ENCODE measurements around the gene CIC.

CIC gene

GRCh38 chr19:42230571-42230970 lies 38.5 kb upstream of the CIC start:
- TF ChIP-seq EZH2 (optimal IDR thresholded peaks at IDR 0.05; ENCODE audit: low read depth, low read length) (no peak), EZH2phosphoT487 (IDR thresholded peaks at IDR 0.05; ENCODE audit: low read length) (no peak)
- TF ChIP-seq, protein P1, sequence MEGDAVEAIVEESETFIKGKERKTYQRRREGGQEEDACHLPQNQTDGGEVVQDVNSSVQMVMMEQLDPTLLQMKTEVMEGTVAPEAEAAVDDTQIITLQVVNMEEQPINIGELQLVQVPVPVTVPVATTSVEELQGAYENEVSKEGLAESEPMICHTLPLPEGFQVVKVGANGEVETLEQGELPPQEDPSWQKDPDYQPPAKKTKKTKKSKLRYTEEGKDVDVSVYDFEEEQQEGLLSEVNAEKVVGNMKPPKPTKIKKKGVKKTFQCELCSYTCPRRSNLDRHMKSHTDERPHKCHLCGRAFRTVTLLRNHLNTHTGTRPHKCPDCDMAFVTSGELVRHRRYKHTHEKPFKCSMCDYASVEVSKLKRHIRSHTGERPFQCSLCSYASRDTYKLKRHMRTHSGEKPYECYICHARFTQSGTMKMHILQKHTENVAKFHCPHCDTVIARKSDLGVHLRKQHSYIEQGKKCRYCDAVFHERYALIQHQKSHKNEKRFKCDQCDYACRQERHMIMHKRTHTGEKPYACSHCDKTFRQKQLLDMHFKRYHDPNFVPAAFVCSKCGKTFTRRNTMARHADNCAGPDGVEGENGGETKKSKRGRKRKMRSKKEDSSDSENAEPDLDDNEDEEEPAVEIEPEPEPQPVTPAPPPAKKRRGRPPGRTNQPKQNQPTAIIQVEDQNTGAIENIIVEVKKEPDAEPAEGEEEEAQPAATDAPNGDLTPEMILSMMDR (IDR thresholded peaks at IDR 0.05; ENCODE audit: low read length), result no peak
- no peaks in the 10 kb centered on the region for H4K20me1 ChIP-seq (ENCODE audit: insufficient read depth, low read length)

DNA sequence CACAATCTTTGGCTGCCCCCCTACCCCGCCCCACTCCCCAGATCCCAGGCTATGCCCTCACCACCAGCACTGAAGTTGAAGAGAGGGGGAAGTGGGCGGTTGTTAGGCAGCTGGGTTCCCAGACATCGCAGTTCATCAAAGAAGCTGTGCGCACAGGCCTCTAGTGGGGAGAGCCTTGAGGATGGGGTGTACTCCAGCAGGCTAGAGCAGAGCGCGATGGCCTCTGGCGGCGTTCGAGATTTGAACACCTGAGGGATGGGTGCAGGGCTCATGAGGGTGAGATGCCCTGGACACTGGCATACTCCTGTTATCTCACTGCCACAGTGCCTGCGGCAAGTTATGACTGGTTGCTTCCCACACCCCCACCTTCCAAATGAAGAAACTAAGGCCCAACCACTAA lies 36.6 kb upstream of the CIC start:
- Histone ChIP-seq H2AFZ (ENCODE audit: low read length) (no peak overlapping the region), H4K20me1 (ENCODE audit: insufficient read depth, low read length) (no peaks in the 10 kb centered on the region), H3K9ac (ENCODE audit: low read length) (no peak overlapping the region), H3K79me2 (ENCODE audit: low read length) (peaks cover 22% of the 10 kb centered on the region; the same call in 1 of the 2 replicates), H3K27ac (ENCODE audit: low read length) (no peak overlapping the region), H3K36me3 (replicated peaks; ENCODE audit: insufficient read depth, low read length) (no peaks in the 10 kb centered on the region), H3F3A (ENCODE audit: insufficient read depth, low read length) (no peaks in the 10 kb centered on the region), H3K27me3 (replicated peaks; ENCODE audit: insufficient read depth, low read length) (no peaks in the 10 kb centered on the region), H3K4me1 (ENCODE audit: low read length) (no peaks in the 10 kb centered on the region), H3K4me2 (ENCODE audit: low read depth, low read length) (no peak overlapping the region), H3K9me2 (replicated peaks; ENCODE audit: insufficient read depth, low read length) (no peaks in the 10 kb centered on the region), H3K9me3 (replicated peaks; ENCODE audit: insufficient read depth, low read length) (no peaks in the 10 kb centered on the region), H3K4me3 (ENCODE audit: low read length) (no peak overlapping the region)
- no peak for DNase-seq
- no peak for TF ChIP-seq EZH2 (optimal IDR thresholded peaks at IDR 0.05; ENCODE audit: low read depth, low read length)
- TF ChIP-seq, protein P1 (IDR thresholded peaks at IDR 0.05; ENCODE audit: low read length), result no peak
- TF ChIP-seq EZH2phosphoT487 (IDR thresholded peaks at IDR 0.05; ENCODE audit: low read length), result no peak

More at GRCh38 chr19:42230571-42230970, 38.5 kb upstream of the CIC start:
- Histone ChIP-seq H3K9me2 (replicated peaks; ENCODE audit: insufficient read depth, low read length) (no peaks in the 10 kb centered on the region), H2AFZ (ENCODE audit: low read length) (no peak overlapping the region), H3F3A (ENCODE audit: insufficient read depth, low read length) (no peaks in the 10 kb centered on the region), H3K27ac (ENCODE audit: low read length) (no peak overlapping the region), H3K36me3 (replicated peaks; ENCODE audit: insufficient read depth, low read length) (no peaks in the 10 kb centered on the region; the same call in 1 of the 2 replicates), H3K4me2 (ENCODE audit: low read depth, low read length) (no peak overlapping the region), H3K9ac (ENCODE audit: low read length) (no peak overlapping the region), H3K4me3 (ENCODE audit: low read length) (no peak overlapping the region), H3K79me2 (ENCODE audit: low read length) (peaks cover 35% of the 10 kb centered on the region), H3K9me3 (replicated peaks; ENCODE audit: insufficient read depth, low read length) (no peaks in the 10 kb centered on the region), H3K4me1 (ENCODE audit: low read length) (no peaks in the 10 kb centered on the region), H3K27me3 (replicated peaks; ENCODE audit: insufficient read depth, low read length) (no peaks in the 10 kb centered on the region)
- no peak for DNase-seq

DNA sequence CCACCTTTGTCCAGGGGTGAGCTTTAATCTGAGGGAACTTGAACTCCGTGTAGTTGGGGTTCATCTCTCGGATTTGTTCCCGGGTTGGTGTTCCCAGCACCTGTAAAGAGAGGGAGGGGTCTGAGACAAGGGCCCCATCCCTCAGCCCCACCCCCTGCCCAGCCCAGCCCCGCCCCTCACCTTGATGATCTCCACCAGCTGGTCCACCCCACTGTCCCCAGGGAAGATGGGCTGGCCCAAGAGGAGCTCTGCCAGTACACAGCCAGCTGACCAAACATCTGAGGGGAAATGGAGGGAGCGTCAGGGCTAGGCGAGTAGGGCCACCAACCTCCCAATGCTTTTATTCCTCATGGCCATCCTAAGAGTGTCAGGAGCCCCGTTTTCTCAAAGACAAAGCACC lies 35.9 kb upstream of the CIC start:
- Histone ChIP-seq H3K27ac (ENCODE audit: low read length) (no peak overlapping the region), H4K20me1 (ENCODE audit: insufficient read depth, low read length) (no peaks in the 10 kb centered on the region), H3K4me3 (ENCODE audit: low read length) (no peak overlapping the region), H3K9me3 (replicated peaks; ENCODE audit: insufficient read depth, low read length) (no peaks in the 10 kb centered on the region), H2AFZ (ENCODE audit: low read length) (no peak overlapping the region), H3K9me2 (replicated peaks; ENCODE audit: insufficient read depth, low read length) (no peaks in the 10 kb centered on the region), H3K4me2 (ENCODE audit: low read depth, low read length) (no peak overlapping the region), H3K9ac (ENCODE audit: low read length) (no peak overlapping the region), H3K27me3 (replicated peaks; ENCODE audit: insufficient read depth, low read length) (no peaks in the 10 kb centered on the region), H3F3A (ENCODE audit: insufficient read depth, low read length) (no peaks in the 10 kb centered on the region), H3K4me1 (ENCODE audit: low read length) (no peaks in the 10 kb centered on the region), H3K79me2 (ENCODE audit: low read length) (peaks cover 25% of the 10 kb centered on the region), H3K36me3 (replicated peaks; ENCODE audit: insufficient read depth, low read length) (no peaks in the 10 kb centered on the region)
- no peak for DNase-seq
- TF ChIP-seq EZH2 (optimal IDR thresholded peaks at IDR 0.05; ENCODE audit: low read depth, low read length) (no peak), EZH2phosphoT487 (IDR thresholded peaks at IDR 0.05; ENCODE audit: low read length) (no peak)
- TF ChIP-seq, protein P1 (IDR thresholded peaks at IDR 0.05; ENCODE audit: low read length), result no peak
